Endometrium (tissue), 2 donors: ENCODE results near the gene ACE.

ENCODE experiments used
- FAIRE-seq: peaks from 2 replicates; lab custom pipeline; 2012; peaks lifted over from hg19 to GRCh38; lab: Jason Lieb, UNC
- donor health status: control.
- donor health status: control.

Gene ACE

DNA sequence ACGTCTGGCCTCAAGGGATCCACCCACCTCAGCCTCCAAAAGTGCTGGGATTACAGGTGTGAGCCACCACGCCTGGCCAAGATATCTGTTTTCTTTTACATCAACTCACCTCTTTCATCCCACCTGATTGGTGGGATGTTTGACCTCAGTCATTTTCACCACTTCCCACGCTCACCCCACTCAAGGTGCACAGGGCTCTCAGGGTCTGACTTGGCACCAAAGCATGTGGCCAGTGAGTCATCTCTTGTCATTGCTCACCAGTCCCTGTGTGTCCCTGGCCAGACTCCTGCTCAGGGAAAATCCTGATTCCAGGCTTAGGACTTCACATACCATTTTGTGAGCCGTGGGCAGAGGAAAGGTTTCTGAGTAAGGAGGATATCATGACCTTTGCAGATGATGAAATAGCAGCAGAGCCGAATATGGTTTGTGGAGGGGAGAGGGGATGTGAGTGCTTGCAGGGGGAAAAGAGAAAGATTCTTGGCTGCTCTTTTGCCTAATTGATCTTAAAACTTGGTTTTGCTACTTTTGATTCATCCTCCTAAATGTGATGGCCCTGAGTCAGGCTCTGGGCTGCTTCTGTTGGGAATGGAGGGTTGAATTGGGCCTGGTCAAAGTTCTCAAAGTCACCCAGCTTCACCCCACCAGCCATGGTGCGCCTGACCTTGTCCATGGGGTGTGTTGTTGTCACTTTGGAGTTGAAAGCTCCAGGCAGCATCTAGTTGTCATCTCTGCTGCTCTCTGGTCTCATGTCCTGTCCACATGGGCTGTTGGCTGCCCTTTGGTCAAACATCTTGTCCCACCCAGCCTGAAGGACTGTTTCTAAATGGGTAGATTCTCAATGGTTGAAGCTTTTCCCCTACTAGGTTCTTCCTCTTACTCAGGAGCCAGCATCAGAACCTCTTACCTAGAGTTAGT lies 40.3 kb downstream of the ACE start:
- no peak for FAIRE-seq

DNA sequence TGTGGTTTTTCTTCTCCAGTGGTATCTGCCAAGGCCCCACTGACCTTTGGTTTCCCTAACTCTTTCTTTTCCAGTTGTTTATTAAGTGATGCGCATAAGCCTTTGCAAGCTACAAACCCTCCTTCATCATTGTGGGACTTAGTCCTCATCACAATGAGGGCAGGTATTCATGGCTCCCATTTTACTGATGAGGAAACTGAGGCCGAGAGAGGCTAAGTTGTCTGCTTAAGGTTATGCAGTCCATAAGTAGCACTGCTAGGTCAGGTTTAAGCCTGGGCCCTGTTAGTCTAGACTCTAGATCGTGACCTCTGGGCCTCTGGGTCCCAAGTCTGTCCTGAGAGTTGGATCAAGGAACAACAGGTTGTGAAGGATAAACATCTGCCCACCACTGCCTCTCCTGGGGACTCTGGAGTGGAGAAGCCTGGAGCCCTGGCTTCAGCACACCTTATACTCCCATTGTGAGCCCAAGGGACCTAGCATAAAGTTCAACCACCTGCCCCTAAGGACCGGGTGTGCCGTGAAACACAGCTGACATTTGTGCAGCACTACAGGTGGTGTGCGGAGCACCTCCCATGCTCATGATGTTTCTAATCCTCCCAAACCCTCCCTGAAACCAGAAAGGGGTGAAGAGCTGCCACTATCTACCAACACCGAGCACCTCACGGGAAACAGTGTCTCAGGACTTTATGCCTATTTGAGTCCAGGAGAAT lies 41.1 kb downstream of the ACE start:
- no peak for FAIRE-seq

- FAIRE-seq = no peak
Observed at GRCh38 chr17:63519116-63519881, 42.4 kb downstream of the ACE start.

GRCh38 chr17:63519972-63520882 lies 43.4 kb downstream of the ACE start:
- no peak for FAIRE-seq

DNA sequence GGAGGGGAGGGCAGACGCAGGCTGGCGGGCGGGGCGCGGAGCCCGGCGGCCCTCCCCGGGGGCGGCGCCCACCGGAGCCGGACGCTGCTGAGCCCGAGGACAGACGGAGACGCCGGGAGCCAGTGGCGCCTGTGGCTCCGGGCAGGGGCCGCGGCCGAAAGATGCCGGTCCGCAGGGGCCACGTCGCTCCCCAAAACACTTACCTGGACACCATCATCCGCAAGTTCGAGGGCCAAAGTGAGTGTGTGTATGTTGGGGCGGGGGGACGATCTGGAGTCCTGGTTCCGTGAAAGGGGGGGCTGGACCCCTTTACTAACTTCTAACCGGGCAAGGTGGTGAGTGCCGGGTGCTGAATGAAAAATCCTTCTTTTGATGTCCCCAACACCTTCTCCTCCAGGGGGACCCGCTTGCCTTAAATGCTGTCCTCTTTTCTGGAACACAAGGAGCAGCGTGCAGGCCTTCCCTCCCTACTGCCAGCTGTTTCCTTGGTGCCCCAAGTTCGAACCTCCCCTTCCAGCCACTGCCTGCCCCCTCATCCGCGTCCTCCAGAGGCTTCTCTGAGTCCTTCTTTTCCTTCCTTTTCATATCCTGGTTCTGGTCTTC lies 46.5 kb downstream of the ACE start, which contains the start of gene KCNH6:
TSS of gene KCNH6 (plus strand) at position 106 of the 603 bp plus-strand sequence. CDS start at position 162, 56 bp downstream.
- FAIRE-seq = no peak

DNA sequence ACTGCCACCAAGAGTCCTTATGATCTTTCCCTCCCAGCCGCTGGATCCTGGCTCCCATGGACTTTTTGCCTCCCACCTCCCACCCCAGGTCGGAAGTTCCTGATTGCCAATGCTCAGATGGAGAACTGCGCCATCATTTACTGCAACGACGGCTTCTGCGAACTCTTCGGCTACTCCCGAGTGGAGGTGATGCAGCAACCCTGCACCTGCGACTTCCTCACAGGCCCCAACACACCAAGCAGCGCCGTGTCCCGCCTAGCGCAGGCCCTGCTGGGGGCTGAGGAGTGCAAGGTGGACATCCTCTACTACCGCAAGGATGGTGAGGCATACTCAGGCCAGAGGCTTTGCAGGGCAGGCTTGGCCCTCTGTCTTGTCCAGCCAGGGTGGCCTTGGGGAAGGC lies 47.2 kb downstream of the ACE start:
- no peak for FAIRE-seq

GRCh38 chr17:63525190-63525946 lies 48.5 kb downstream of the ACE start:
- FAIRE-seq = no peak

- no peak for FAIRE-seq
Observed at GRCh38 chr17:63526861-63527260, 50.0 kb downstream of the ACE start.

- no peak for FAIRE-seq
Observed at GRCh38 chr17:63528183-63528582, 51.3 kb downstream of the ACE start.

- FAIRE-seq = no peak
Observed at GRCh38 chr17:63529711-63530556, 53.1 kb downstream of the ACE start.

DNA sequence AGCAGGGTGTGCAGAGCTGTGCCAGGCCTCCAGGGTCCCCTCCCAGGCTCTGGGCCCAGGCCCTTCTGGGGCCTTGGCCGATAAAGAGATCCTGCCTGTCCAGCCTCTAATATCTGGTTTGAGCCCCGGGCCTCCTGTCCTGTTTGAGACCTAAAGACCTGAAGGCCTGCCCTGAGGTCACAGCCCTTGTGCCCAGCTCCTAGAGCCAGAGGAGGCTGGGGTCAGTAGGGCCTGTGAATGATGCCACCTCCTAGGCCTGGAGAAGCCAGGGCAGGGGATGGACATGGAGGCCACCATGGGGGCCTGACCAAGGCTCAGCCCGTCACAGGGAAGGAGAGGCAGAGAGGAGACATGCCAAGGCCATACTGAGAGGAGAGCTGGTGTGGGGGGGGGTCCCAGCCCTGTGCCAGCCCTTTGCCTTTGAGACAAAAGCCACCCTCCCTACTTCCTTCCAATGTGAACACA lies 53.7 kb downstream of the ACE start:
- FAIRE-seq = no peak

GRCh38 chr17:63531022-63531965 lies 54.4 kb downstream of the ACE start:
- FAIRE-seq = no peak

- no peak for FAIRE-seq
Observed at GRCh38 chr17:63533433-63534077, 56.7 kb downstream of the ACE start.

- no peak for FAIRE-seq
Observed at GRCh38 chr17:63534078-63534570, 57.3 kb downstream of the ACE start.

- FAIRE-seq = no peak
Observed at GRCh38 chr17:63534816-63535455, 58.1 kb downstream of the ACE start.

DNA sequence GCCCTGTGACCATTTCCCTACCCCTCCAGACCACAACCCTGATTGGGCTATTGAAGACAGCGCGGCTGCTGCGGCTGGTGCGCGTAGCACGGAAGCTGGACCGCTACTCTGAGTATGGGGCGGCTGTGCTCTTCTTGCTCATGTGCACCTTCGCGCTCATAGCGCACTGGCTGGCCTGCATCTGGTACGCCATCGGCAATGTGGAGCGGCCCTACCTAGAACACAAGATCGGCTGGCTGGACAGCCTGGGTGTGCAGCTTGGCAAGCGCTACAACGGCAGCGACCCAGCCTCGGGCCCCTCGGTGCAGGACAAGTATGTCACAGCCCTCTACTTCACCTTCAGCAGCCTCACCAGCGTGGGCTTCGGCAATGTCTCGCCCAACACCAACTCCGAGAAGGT lies 58.8 kb downstream of the ACE start:
- no peak for FAIRE-seq

DNA sequence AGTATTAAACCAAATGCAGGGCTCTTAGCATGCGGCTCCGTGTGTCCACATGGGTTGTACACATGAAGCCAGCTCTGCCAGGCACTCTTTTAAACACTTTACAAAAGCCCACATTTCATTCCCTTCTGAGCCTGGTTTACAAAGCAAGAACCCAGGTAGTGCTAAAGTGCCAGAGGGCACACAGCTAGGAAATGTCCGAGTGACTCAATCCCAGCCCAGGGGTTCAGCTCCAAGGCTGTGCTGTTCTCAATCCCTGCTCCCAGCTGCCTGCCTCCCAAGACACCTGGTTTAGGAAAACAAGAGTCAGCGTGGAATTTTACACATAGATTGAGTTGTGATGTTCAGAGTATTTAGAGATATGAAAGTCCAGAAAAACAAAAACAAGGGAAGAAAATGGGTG lies 60.1 kb downstream of the ACE start:
- no peak for FAIRE-seq
